H1 (cell line): ENCODE data around the gene GPR150. TPM values are rescaled to one million over a fixed set of nuclear protein-coding genes. Genes with fewer than 3 reads are reported as not detected.

Experiments
- FOSL1 ChIP-seq: IDR thresholded peaks from 2 replicates; pipeline ENCODE4 v1.6.1; 2011; ENCODE audit warnings: mild to moderate bottlenecking, low read depth, low read length, moderate library complexity; ENCODE audit not compliant: insufficient read depth
- HDAC6 ChIP-seq: IDR thresholded peaks from one replicate; pipeline ENCODE4 v1.7.1; 2012; ENCODE audit warnings: low read depth, mild to moderate bottlenecking, inconsistent platforms, low read length, moderate library complexity
- MAFK ChIP-seq: IDR thresholded peaks from 2 replicates; pipeline ENCODE4 v1.6.1; 2012; ENCODE audit warnings: low read depth, mild to moderate bottlenecking, improper control_type of control experiment, low read length
- NANOG ChIP-seq: IDR thresholded peaks from 2 replicates; pipeline ENCODE4 v1.6.1; 2011; ENCODE audit warnings: low read length, low read depth, mild to moderate bottlenecking, inconsistent platforms; ENCODE audit not compliant: insufficient read depth, poor library complexity, severe bottlenecking
- RAD21 ChIP-seq, 2 experiments: IDR thresholded peaks in 1 of 2; conservative IDR thresholded peaks in 1 of 2; 2 replicates each; pipeline ENCODE4 v1.6.1; 2011; ENCODE audit warnings: low read depth in 2 of 2, low read length in 2 of 2, improper control_type of control experiment in 1 of 2, inconsistent platforms in 1 of 2, mild to moderate bottlenecking in 1 of 2, moderate library complexity in 1 of 2
- polyA plus RNA-seq, 7 experiments: library from polyadenylated mRNA; depleted of rRNA in 3 of 7; stranded (reverse) in 5 of 7; unstranded in 2 of 7; fragments of >200 nt in 5 of 7; fragments of 200-250 nt in 2 of 7; gene quantifications; 1 replicate in 5 of 7; 2 replicates in 1 of 7; 4 replicates in 1 of 7; pipeline versions ENCODE4 v1.2.1 to v1.2.3, GENCODE V29; 2011 to 2013; ENCODE audit warnings: missing spikeins in 2 of 7, mixed read lengths in 2 of 7
- total RNA-seq: library from RNA; stranded (reverse); fragmentation: NEBNext Ultra II Directional; extraction: Animal tissue kit (Norgen Biotek cat#: 25700); gene quantifications from 2 replicates; pipeline ENCODE4 v1.2.1, GENCODE V29; 2021
- TF ChIP-seq, protein P1 (sequence below): IDR thresholded peaks from 2 replicates; pipeline ENCODE4 v1.6.1; 2011; ENCODE audit warnings: low read length, improper control_type of control experiment

Gene GPR150
- total and polyA plus RNA-seq, 2 of the 8 experiments (the other 6 are each of a cell fraction or from before 2014, with no cell fraction given): 0.14 TPM; not detected in 1

DNA sequence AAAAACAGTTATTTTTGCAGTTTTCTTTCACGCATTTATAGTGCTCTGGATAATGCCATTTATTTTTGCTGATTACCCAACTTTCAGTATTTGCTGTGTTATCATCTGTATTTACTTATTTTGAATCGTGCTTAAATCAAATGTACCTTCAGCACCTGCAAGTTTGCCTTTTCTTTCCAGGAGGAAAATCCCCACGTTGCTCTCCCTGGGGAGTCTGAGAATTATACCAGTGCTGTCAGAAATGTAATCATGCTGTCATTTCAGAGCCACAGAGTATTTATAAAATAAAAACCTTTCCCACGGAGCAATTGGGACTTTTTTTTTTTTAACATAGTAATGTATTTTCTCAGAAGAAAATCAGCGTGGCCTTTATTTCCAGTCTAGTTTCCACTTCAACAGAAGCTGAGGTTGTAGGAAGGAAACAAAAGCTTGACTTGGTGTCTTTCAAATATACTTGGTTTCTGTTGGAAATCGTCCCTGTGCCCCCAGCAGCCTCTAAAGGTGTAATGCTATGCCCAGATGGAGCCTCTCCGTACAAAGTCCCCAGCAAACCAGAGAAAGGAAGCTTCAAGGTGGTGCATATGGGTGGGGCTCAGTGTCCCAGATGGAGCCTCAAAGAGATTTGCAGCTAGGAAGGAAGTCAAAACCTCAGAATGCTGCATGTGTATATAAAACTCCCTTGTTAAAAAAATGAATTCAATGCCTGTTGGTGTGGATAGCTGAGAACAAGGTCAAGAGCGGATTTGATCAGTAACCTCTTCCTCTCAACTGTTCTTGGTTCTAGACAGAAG lies 2.1 kb downstream of the GPR150 start (continued):
- TF ChIP-seq, protein P1, sequence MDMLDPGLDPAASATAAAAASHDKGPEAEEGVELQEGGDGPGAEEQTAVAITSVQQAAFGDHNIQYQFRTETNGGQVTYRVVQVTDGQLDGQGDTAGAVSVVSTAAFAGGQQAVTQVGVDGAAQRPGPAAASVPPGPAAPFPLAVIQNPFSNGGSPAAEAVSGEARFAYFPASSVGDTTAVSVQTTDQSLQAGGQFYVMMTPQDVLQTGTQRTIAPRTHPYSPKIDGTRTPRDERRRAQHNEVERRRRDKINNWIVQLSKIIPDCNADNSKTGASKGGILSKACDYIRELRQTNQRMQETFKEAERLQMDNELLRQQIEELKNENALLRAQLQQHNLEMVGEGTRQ: no peak
- TF ChIP-seq NANOG (no peak), FOSL1 (no peak), MAFK (no peak), HDAC6 (no peak), RAD21 (IDR thresholded peaks at IDR 0.05 in 1 of 2, conservative IDR thresholded peaks at IDR 0.05 in 1 of 2; ENCODE audit: low read depth in 2 of 2, low read length in 2 of 2) (no peak)
- TF ChIP-seq, all 59 proteins: peak for 0
